GM20431 (cell line): ENCODE results near the gene LYRM4.

Source experiments
- in situ Hi-C: fragments of 300-500 bp; cut with MseI, MboI; formaldehyde crosslinking; loops from one replicate; pipeline ENCODE4 v1.15.0; 2020; ENCODE audit warnings: low sequenced_read_pairs; ENCODE audit not compliant: unreplicated experiment

The LYRM4 gene

DNA sequence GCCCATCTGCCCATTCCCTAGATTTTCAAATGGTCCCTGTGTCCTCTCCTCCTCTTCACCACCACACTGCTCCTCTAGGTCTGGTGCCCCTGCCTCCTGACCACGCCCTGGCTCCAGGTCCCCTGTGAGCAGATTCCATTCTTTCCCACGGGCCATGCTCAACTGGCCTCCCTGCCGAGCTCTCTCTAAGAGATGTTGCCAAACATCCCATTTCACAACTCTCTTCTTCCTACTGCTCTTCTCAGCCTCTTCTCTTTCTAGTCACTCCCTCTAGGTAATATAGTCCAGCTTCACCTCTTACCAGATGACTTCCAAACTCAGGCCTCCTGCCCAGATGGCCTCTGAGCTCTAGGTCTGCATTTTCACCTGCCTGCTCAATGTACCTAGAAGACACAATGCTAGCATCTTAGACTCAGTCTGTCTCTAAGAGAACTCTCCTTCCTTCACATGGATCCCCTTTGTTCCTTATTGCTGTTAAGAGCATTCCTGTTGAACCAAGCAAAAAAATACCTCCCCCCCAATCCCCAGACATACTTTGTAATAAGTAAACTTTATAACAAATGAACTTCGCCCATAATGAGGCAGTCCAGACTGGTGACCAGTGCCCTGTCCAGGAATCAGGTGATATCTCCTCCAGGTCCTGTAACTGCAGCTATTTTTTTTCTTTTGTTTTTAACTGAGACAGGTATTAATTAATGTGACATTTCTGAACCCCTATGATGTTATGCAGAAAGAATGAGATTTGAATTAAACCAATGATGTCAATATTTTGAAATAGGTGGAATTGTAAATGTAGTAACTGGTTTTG, 79.0 kb downstream of the LYRM4 start:
- in situ Hi-C loops: no loop called here

GRCh38 chr6:5180636-5181035, 80.1 kb downstream of the LYRM4 start:
- in situ Hi-C loops: no loop called here

DNA sequence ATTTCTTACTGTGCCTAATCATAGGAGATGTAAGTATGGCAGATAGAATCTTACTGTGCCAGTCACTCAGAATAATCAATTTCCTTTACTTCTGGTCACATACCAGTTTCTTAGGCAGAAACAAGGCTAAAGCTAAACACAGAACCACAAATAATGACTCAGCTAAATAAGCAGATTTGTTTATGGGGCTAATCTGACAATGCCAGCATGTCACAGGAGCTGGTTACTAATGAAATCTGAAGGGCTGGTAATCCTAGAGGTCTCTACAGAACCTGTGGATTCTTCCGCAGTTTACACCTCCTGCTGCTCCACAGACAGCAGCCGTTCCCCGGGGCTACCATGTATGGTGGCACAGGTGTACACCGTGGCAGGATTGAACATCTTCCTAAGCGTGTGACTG, 80.8 kb downstream of the LYRM4 start:
- in situ Hi-C loops: no loop called here

DNA sequence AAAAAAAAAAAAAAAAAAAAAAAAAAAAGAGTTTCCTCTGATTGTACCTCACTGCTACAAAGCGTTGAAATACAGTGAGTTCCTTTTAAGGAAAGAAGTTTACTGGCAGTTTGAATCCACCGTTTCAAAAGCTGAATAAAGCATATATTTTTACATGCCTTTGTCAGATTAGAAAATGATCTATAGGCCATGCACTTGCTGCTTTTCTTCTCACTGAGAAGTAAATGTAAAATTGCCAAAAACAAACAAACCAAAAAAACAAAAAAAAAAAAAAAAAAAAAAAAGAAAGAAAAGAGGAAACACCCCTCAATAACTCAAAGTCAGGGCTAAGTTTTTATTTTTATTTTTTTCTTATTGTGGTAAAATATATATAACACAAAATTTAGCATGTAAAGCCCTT, 81.9 kb downstream of the LYRM4 start:
- in situ Hi-C loops: no loop called here

DNA sequence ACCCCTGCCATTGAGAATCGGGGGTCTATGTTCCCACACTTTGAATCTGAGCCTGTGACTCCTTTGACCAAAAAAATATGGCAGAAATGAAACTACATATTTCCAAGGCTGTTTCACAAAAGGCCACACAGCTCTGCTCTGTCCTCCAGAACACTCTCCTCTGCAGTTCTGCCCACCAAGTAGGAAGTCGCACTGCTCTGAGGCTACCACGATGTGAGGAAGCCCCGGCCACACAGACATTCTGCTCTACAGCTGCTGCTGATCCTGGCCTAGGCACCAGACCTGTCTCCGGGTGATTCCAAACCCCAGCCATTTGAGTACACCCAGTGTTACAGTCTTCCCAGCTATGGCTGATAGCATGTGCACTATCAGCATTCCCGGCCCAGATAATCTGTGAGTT, 85.1 kb downstream of the LYRM4 start:
- in situ Hi-C loops: no loop called here

- in situ Hi-C loops: no loop called here
Measured at GRCh38 chr6:5174756-5175549, 85.8 kb downstream of the LYRM4 start.

- in situ Hi-C loops: no loop called here
Measured at GRCh38 chr6:5174244-5174643, 86.5 kb downstream of the LYRM4 start.

DNA sequence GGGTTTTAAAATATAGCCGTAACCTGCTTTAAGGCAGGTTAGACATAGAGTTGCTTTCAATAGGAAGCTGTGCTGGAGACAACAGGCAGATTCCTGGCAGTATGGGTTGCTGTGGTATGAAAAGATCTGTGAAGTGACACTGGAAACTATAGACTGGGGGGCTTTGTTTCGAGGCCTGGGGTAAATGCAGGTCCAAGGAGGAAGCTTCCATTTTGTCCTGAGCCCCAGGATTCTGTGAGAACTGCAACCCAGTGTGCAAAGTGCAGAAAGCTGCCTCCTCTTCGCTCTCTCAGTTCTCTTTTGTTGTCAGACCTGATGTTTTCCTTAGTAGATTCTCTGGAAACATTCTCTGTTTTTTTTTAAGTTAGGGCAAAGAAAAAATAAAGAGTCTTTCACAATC, 86.9 kb downstream of the LYRM4 start:
- in situ Hi-C loops: no loop called here

DNA sequence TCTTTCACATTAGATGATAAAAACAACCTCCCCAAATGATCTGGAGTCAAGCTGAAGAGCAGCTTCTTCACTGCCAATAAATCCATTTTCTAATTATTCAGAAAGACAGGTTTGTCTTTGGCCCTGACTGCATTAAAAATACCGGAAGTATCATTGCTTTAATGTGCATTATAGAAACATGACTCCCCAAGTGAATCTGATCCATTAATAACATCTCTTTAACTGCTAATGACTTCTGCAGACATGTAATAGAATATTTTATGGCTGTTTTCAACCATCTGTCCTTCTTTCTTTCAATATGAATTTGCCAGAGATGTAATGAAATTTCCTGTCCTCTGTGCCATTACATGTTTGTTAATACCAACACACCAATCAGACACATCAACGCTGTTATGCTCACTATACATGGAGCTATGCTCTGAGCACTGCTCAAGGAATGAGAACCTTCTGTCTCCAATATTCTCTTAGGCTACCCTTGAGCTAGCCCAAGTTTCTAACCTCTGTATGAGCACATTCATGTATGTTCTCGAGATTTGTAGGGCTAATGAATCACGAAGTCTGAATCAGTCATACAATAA, 87.8 kb downstream of the LYRM4 start:
- in situ Hi-C loops: no loop called here

DNA sequence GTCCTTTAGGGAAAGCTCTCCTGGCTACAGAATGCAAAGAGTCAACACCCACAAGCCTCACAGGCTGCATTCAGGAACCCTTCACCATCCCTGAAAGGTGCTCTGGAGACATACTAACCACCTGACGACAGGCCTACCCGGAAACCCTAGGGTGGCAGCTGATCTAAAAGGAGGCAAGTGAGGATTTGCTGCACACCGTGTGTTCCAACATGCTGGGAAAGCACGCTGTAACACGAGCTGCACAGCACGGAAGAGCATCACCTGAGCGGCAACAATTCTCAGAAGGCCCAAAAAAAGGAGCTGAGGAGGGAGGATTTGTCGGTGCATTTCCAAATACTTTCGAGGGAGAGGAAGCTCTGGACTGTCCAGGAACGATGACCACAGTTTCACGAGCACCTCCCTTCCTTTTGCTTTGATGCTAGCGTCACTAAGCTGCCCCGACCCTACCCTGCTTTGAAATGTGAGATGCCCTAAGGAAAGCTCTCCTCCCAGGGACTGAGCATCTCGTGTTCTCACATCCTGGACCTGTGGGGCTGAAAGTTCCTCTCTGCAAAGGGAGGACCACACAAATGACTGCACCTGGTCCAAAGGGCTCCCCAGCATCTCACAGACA, 88.6 kb downstream of the LYRM4 start:
- in situ Hi-C loops: no loop called here

- in situ Hi-C loops: no loop called here
Measured at GRCh38 chr6:5167501-5167900, 93.2 kb downstream of the LYRM4 start.

DNA sequence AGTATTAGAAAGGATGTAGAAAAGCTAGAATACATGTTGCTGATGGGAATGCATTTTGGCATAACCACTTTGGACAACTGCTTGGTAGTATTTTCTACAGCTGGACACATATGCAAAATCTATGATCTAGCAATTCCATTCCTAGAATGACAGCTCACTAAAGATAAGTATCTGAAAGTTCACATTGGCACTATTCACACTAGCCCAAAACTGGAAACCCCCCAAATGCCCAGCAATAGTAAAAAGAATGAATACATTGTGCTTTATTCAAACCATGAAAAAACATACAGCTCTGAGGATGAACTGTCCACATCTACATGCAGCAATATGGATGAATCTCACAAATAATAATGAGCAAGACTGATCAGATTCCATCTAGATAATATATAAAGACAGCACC, 96.7 kb downstream of the LYRM4 start:
- in situ Hi-C loops: no loop called here

DNA sequence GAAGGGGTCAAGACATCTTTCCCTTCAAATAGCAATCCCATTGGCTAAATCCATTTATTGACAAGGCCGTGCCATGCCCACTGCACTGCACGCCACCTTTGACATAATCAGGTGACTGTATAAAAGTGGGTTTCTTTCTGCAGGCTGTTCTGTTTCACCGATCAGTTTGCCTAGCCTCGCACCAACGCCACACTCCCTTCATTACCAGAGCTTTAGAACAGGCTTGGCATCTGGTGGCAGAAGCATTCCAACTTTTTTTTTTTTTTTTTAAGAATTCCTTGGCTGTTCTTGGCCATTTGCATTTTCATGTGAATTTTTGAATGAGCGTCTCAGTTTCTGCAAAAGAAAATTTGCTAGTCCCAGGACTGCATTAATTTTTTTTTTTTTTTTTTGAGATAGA, 97.5 kb downstream of the LYRM4 start:
- in situ Hi-C loops: no loop called here

DNA sequence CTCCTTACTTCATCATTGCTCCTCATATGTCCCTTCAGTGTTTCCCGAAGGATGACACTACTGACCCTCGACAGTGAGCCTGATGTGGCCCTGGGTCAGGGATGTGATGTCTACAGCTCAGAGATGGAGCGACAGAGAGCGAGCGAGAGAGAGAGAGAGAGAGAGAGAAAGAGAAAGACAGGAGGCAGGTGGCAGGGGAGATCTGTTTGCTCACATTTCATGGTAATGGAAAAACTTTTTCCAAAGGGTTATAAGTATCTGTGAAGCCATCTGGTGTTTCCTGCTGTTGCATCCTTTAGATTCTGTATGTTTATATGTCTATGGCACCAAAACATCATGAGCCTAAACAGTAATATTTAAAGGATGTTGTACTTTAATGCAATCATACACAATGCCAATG, 98.4 kb downstream of the LYRM4 start:
- in situ Hi-C loops: no loop called here

DNA sequence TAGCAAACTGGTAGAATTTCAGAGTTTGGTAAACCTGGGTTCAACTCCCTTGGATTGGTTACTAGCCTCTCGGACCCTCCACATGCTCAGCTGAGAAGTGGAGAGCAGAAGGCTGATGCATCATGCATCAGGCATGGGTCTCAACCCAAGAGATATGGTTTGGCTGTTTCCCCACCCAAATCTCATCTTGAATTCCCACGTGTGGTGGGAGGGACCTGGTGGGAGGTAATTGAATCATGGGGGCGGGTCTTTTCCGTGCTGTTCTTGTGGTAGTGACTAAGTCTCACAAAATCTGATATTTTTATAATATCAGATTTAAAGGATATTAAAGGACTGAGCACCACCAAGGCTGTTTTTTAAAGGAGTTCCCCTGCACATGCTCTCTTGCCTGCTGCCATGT, 100.5 kb downstream of the LYRM4 start:
- in situ Hi-C loops: no loop called here

- in situ Hi-C loops: no loop called here
Measured at GRCh38 chr6:5159162-5159561, 101.6 kb downstream of the LYRM4 start.

GRCh38 chr6:5158180-5158579, 102.6 kb downstream of the LYRM4 start:
- in situ Hi-C loops: no loop called here

- in situ Hi-C loops: no loop called here
Measured at GRCh38 chr6:5157621-5158138, 103.1 kb downstream of the LYRM4 start.

DNA sequence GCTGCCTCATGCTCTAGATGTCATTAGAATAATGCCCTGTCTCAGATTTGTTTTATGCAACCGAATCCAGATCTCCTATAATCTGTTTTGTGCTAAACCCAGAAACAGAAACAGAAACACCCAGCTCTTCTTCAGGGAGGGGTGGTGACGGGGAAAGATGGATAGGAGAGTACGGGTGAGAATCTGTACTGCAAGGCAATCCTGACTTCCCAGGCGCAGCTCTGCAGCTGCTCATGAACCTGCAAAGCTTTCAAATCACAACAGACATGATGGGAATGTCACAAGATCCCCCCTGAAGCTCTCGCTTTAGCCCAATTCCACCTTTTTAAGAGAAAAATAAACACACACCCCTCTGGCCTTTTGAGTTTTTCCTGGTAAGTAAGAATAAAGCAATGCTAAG, 104.1 kb downstream of the LYRM4 start:
- in situ Hi-C loops: no loop called here

GRCh38 chr6:5155906-5156305, 104.8 kb downstream of the LYRM4 start:
- in situ Hi-C loops: no loop called here

DNA sequence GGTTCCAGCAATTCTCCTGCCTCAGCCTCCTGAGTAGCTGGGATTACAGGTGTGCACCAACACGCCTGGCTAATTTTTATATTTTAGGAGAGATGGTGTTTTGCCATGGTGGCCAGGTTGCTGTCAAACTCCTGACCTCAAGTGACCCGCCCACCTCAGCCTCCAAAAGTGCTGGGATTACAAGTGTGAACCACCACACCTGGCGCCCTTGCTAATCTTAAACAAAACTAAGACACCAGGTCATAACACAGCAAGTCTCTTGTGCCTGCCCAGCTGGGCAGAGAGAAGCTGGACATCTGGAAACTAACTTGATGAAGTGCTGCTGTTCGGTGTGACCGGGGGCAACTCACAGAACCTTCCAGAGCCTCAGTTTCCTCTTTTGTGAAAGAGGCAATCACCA, 107.6 kb downstream of the LYRM4 start:
- in situ Hi-C loops: no loop called here
